CD4-positive, alpha-beta T cell treated with Interleukin-10 for 1 hour (primary cell): ENCODE data around the gene SLC41A3.
"Not testable (repeated sequence)": the region's sequence is repeated elsewhere in the genome, so short reads cannot be mapped to it uniquely, and the experiment has no call there.

Experiments used
- DNase-seq: peaks from one replicate; pipeline ENCODE4 v3.0.0-alpha.2; 2020

The SLC41A3 gene

GRCh38 chr3:126105691-126106187 lies 21.8 kb upstream of the SLC41A3 start:
- DNase-seq: no peak

DNA sequence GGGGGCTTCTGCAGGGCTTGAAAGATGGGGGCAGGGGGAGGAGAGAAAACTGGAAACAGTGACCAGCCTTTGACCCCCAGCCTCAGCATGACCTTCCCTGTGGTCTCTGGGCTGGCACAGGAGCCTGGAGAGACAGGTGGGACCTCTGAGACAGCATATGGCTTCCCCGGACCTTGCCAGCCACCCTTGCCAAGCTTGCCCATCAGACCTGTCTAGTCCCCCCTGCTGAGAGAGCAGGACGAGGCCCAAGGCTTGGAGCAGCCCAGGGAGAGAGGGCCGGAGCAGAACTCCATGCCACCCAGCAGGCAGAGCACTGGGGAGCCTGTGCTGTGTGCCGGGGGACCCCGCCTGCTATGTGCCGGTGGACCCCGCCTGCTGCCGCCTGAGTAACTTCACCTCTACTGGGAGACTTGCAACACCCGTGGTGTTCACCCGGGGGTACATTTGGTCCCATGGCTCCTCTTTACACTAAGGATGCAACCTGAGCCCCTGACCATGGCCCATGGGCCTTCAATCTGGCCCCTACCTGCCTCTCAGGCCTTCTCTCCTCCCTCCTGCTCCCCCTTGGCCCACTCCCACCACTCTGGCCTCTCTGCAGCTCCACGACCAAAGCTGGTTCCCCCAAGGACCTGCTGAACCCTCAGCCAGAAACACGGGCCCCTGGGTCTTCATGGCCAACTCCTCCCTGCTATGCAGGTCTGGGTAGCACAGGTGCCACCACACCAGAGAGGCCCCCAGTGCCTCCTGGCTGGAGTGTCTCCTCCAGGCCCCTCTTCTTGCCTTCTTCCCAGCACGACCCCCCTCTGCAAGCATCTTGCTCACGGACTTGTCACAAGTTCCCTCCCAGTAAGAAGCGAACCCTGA lies 21.1 kb upstream of the SLC41A3 start:
- DNase-seq: no peak

DNA sequence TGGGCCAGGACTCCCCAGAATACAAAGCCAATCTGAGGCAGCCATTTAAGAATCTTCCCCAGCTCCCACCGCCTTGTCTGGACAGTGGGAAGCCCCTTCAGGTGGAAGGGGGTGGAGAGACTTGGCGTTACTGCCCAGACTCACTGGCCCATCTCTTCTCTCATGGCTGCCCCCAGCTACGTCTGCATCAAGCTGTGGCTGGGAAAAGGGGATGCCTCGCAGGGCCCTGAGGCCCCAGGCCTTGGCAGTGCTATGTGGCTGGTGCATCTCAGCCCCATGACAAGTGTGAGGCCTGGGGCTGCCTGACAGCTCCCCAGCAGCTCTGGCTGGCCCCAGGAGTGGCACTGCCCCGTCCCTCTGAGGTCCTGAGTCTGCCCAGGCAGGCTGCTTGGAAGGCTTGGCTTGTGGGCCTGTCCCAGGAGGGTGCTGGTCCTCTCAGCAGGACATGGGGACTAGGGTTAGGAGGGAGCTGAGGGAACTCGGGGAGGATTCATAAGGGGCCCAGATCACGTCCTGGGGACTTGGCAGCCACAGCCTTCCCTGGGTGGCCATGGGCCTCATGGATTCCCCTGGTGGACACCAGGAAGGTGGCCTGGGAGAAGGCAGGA lies 20.2 kb upstream of the SLC41A3 start:
- no peak for DNase-seq

DNA sequence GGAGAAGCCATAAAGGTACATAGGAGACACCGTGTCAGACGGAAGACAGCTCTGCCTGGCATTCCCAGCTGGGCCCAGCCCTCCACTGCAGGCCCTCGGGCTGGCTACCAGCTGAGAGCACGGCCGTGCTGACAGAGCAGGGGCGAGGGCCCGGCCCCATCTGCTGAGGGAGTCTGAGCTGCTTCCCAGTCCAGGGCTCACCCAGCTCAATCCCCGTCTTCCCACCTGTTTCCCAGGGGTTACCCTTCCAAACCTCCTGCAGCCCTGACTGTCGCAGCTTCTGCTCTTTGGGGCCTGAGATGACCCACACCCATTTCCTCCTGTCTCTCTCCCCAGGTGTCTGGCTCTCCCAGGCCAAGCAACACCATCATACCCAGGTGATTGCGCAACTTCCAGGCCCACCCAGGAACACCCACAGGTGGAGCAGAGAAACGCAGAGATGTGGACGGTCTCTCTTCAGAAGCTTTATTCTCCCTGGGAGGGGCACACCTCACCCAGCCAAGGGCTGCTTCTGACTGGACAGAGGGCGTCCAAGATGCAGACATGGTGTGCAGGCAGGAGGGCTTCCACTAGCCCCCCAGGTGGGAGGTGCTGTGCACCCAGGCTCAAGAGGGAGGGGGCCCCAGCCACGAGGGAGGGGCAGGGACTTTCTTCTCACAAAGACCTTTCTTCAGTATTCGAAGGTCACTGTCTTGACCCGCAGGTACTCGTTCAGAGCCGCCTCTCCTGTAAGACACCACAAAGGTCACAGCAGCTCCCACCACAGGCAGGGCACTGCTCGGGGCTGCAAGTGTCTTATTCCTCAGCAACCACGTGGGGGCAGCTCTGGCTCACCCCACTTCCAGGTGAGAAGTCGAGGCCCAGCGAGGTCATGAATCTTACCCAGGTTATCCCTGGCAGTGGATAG lies 19.4 kb upstream of the SLC41A3 start:
- no peak for DNase-seq

GRCh38 chr3:126102530-126102951 lies 18.6 kb upstream of the SLC41A3 start:
- DNase-seq: no peak

DNA sequence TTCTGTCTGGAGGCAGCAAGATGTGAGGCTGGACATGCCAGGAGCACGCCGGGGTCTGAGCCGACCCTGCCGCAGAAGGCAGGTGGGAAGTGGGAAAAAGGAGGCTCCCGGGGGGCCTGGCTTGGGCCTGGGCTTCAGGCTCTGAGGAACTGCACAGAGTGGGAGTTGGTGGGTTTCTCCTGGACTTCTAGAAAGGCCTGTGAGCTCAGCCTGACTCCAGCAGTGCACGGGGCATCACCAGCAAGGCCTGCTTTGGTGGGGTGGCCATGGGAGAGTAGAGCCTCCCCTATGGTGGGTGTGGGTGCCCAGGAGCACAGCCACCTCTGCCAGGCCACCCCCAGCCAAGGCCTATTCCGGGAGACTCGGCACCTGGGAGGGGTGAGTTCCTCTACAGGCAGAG lies 18.1 kb upstream of the SLC41A3 start:
- DNase-seq: no peak

DNA sequence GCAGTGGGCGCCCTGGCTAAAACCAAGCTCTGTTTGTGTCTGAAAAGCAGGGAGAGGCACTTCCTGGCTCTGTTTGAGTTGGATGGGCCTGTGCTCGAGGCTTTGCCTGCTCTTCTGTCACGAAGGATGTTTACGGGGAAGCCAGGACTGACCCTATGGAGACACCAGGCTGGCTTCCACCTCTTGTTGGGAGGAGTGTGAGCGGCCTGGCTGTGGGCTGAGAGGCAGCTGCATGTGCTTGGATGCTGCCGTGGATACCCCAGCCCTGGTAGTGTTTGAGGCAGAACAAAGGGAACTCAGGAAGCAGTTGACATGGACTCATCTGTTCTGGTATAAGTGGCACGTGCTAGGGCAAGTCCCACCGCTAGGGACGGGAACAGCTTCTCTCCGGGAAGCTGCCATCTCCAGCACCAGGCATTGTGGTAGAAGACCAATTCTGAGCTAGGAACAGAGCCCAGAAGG lies 17.6 kb upstream of the SLC41A3 start:
- no peak for DNase-seq

DNA sequence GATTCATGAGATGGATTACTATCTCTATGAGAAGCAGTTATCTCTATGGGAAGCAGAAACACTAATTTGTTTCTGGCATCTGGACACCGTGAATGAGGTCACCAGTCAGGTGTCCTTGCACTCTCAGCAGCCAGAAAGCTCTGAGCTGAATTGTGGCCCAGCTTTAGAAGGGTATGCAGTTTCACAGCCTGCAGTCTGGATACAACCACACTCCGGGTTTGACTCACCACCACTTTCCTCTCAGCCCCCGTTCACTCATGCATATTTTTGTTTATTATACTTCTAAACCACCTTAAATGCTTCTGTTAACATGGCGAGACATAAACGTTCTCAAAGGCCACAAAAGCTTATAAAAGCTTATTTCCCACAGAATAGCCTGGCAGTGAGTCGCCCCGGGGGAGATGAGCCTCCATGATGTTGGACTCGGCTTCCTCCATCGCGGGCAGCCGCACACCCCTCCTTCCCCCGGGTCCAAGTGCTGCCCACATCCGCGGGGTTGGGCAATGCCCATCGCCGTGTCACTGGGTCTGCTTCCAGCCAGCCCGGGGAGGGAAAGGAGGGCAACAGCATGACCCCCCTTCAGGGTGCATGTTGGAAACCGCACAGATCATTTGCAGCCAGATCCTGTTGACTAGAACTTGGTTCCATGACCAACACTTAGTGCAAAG lies 16.8 kb upstream of the SLC41A3 start:
- no peak for DNase-seq

DNA sequence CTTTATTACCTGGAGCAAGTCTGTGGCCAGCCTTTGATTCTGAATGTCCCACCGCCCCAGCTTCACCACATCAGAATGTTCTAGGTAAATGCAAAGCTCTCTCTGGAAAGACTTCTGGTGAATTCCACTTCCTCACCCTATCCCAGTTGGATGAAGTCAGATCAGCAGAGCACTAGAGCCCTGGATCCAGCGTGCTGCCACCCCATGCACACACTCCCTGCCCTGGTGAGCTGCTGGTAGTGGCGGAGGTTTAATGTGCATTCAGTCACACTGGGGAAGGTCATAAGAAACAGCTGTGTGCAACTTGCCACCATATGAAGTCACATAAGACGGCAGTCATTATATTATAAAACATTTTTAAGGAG lies 16.3 kb upstream of the SLC41A3 start:
- no peak for DNase-seq

DNA sequence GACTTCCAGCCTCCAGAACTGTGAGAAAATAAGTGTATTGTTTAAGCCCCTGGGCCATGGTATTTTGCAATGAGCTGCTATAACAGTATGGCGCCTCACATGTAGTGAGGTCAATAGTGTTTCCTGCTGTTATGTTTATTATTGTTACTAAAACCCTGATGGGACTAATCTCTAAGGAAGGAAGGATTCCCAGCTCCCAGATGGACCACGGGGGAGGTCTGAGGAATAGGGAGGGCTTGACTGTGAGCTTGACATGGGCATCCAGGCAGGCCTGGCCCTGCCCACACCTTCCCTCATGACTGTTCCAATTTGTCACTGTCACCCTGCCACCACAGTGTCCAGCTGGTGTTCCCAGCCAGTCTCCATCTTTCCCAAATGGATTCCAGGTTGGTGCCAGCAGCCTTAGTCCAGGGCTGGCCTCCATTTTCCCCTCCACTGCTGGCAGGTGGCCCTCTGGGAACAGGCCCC lies 14.5 kb upstream of the SLC41A3 start:
- no peak for DNase-seq

DNA sequence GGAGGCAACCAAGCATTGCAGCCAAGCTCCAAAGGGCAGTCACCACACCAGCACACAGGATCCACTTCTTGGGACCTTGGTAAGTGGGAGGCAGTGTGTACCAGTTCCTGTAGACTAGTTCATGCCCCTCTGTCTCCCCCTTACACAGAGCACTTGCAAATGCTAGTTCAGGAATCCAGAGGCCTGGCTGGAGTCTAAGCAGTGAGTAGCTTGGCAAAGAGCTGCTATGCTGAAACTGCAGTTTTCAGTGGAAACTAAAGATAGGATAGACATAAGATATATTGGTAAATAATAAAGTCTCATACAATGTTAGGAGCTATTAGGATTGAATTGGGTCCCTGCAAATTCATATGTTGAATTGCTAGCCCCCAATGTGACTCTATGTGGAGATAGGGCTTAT lies 13.9 kb upstream of the SLC41A3 start:
- DNase-seq: no peak

DNA sequence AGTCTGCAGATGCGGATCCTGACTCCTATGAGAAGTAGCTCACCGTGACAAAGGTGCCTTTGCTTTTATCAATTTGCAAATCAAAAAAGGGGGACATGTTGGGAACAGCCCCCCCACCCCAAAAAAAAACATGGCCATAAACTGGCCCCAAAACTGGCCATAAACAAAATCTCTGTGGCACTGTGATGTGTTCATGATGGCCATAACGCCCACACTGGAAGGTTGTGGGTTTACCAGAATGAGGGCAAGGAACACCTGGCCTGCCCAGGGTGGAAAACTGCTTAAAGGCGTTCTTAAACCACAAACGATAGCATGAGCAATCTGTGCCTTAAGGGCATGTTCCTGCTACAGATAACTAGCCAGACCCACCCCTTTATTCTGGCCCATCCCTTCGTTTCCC lies 12.3 kb upstream of the SLC41A3 start:
- DNase-seq: not testable (repeated sequence)

DNA sequence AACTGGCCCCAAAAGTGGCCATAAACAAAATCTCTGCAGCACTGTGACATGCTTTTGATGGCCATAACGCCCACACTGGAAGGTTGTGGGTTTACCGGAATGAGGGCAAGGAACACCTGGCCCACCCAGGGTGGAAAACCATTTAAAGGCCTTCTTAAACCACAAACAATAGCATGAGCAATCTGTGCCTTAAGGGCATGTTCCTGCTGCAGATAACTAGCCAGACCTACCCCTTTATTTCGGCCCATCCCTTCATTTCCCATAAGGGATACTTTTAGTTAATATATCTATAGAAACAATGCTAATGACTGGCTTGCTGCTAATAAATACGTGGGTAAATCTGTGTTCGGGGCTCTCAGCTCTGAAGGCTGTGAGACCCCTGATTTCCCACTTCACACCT lies 8.2 kb upstream of the SLC41A3 start:
- not testable (repeated sequence) for DNase-seq

DNA sequence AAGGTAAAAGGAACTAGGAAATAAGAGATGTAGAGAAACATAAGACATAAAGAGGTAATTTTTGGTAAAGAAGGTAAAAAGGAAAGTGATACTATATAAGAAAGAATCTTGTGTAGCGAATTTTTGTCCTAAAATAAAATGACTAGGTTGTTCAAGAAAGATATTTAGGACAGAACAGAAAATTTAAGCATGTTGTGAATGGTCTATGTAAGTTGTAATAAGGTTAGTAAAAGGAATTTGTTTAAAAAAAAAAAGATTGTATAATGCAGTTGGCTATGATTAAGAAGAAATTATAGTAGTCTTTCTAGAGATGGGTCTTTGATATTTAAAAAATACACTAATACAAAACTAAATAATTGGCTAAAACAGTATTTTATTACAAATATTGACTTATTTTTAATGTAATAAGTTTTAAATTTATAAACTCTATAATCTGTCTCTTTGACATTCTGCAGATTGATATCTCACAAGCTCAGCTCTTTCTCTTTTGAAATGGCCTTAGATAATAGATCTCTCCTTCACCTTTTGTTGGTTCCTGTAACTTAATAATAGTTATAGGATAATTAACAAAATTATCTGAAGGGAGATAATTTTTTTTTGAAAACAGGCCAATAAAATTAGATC lies 3.7 kb upstream of the SLC41A3 start:
- no peak for DNase-seq

DNA sequence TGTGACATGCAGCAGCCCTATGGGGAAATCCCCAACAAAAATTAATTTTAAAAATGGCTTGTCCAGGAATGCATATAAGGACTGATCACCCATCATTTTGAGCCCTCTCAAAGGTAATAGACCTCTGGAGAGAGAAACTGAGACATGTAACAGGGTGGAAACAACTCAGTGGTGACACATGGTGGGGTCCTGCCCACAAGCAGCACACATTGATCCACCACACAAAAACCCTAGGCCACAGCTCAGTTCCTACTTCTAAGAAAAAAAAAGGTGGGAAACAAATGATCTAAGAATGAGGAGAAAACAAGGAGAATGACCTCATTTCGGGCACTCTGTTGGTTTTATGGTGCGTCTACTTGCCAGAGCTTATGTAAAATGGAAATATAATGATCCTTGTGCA lies 1.9 kb upstream of the SLC41A3 start:
- no peak for DNase-seq

- no peak for DNase-seq
These were observed 1.4 kb upstream of the SLC41A3 start for GRCh38 chr3:126085276-126085675.

GRCh38 chr3:126084768-126085180 lies 850 bp upstream of the SLC41A3 start:
- no peak for DNase-seq

- DNase-seq: peak; percentile 47
These were observed 412 bp downstream of the SLC41A3 start for GRCh38 chr3:126083511-126083912.

DNA sequence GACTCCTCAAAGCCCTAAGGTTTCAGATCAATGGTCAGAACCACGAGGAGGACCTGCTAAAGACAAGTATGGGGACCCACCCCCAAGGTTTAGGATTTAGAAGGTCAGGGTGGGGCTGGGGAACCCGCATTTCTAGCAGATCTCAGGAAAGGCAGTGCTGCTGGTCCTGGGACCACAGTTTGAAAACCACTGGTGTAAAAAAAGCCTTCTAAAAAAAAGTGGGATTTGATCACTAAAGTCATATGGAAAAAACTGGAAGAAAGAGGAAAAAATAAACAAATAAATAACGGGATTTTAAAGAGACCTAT lies 832 bp downstream of the SLC41A3 start:
- DNase-seq: no peak

DNA sequence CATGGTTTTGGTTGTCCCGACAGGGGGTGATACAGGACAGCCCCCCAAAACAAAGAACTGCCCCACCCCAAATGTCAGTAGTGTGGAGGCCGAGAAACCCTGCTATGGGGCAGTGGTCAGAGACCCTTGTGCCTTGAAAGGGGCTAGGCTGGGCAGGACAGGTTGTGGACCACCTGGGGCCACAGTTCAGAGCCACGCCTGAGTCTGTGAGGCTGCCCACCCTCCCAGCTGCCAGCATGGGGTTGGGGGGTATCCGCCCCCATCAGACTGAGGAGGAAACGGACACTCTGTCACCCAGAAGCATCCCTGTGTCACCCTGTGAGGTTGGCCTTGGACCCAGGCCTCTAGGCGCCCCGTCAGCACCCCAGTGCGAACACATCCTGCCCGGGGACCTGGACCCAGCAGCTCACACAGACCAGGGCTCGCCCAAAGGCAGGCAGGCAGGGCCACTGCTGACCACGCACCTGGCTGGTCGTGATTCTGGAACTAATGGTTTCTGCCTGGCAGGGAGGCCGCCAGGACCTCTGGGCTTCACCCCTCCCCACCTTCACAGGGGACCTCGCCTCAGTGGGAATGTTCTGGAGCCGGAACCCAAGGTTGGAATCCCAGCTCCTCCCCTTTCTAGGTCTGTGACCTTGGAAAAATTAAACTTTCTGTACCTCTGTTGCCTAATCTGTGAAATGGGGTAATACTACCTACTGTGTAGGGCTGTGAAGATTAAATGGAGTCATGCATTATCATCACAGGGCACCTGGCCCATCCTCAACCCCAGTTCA lies 1.4 kb downstream of the SLC41A3 start:
- DNase-seq: no peak

- peak; percentile 19 for DNase-seq
These were observed 2.1 kb downstream of the SLC41A3 start for GRCh38 chr3:126081618-126082361.
